GM13976 (cell line): ENCODE measurements around the gene JMJD4.

Source experiments
- DNase-seq: peaks from one replicate; pipeline ENCODE4 v3.0.0; 2012; ENCODE audit warnings: low spot score
- in situ Hi-C: fragments of 300-500 bp; cut with MboI; formaldehyde crosslinking; loops from one replicate; pipeline ENCODE4 v1.12.0; 2022; ENCODE audit warnings: low sequenced_read_pairs, mixed read lengths, inconsistent platforms; ENCODE audit not compliant: unreplicated experiment
- TF ChIP-seq, protein P1 (sequence below): IDR thresholded peaks from 2 replicates; pipeline ENCODE4 v1.5.1; 2012; ENCODE audit warnings: borderline replicate concordance, mild to moderate bottlenecking; ENCODE audit not compliant: insufficient read depth; ENCODE audit errors: extremely low read depth, missing control alignments, control extremely low read depth

JMJD4 gene

DNA sequence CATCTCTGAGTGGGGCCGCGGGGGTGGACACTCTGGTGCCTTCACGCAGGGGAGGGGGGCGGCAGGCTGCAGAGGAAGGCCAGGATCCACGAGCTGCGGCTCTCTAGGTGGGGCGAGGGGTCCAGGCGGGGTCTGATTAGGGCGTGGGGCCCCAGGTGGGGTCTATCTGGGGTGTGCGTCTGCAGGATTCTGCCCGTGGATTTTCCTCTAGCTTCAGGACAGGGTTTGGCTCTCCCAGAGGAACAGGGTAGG is 6.3 kb downstream of the JMJD4 start:
- no peak for DNase-seq
- in situ Hi-C loops, result no loop called here
- TF ChIP-seq, protein P1, sequence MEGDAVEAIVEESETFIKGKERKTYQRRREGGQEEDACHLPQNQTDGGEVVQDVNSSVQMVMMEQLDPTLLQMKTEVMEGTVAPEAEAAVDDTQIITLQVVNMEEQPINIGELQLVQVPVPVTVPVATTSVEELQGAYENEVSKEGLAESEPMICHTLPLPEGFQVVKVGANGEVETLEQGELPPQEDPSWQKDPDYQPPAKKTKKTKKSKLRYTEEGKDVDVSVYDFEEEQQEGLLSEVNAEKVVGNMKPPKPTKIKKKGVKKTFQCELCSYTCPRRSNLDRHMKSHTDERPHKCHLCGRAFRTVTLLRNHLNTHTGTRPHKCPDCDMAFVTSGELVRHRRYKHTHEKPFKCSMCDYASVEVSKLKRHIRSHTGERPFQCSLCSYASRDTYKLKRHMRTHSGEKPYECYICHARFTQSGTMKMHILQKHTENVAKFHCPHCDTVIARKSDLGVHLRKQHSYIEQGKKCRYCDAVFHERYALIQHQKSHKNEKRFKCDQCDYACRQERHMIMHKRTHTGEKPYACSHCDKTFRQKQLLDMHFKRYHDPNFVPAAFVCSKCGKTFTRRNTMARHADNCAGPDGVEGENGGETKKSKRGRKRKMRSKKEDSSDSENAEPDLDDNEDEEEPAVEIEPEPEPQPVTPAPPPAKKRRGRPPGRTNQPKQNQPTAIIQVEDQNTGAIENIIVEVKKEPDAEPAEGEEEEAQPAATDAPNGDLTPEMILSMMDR, result no peak

DNA sequence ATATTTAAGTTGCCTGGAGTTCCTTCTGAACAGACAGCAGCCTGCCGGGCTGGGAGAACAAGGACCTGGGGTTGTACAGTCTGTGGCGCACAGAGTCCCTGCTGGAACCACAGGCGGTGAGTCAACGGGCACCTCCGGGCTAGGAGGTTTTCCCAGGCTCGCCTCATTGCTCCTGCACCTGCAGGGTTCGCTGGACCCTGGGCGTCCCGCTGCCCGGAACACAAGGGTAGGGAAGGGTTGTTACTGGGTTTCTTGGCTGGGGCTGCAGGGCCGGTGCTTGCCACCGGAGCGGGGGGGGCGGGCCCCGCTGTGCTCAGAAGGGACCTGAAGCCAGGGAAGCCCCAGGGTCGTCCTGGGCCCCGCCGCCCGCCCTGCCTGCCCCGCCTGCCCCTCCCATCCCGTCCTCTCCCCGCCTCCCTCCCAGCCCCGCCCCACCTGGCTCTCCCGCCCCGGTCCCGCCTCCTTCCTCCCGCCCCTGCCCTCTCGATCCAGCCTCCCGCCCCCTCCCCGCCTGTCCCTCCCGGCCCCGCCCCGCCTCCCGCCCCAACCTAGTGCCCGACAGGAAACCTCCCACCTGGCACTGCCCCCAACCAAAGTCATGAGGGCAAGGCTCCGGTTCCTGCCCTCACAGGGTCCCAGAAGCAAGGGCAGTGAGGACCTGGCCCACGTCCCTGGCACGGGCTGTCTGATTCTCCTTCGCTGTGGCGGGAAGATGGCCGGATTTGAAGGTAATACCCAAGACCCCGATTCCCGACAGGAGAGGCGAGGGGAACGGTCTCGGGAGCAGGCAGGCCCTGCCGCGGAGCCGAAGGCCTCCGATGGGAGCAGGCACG is 6.8 kb downstream of the JMJD4 start:
- peak; percentile 93 for DNase-seq
- TF ChIP-seq, protein P1, result no peak
- in situ Hi-C loops, result no loop called here

DNA sequence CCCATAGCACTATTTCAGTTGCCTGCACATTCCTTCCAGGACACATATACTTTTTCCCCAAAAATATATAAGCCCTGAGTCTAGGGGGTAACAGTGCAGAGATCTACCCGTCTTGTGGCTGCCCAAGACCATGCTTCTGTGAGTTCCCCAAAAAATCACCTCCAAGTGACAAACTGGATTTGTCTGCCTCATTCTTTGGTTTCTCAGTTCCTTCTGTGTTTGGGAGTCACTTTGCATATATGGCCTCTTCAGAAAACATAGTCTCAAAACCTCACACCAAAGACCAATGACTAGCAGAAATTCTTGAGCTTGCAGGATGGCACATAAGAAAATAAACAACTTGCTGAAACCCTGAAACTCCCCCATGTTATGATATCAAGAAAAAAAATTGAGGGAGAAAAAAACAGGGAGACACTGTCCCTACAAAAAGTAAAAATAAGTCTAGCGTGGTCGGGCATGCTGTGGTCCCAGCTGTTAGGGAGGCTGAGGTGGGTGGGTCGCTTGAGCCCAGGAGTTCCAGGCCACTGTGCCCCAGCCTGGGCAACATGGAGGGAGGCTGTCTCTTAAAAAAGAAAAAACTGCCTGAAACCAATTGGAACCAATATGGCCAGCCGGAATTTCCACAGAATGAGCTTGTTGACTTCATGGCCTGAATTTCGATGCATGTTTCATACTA is 8.0 kb downstream of the JMJD4 start:
- TF ChIP-seq, protein P1, result no peak
- no peak for DNase-seq
- in situ Hi-C loops, result no loop called here

DNA sequence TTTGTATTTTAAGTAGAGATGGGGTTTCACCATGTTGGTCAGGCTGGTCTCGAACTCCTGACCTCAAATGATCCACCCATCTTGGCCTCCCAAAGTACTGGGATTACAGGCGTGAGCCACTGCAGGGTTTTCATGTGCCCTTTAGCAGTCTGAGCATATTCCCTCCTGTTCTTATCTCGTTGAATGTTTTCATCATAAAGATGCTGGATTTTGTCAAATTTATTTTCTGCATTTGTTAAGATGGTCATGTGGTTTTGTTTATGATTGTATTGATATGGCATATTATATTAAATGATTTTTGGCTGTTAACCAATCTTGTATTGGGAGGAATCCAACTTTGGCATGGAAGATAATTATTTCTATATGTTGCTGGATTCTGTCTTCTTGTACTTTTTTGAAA is 8.8 kb downstream of the JMJD4 start:
- TF ChIP-seq, protein P1, result no peak
- in situ Hi-C loops, result no loop called here
- DNase-seq, result no peak

DNA sequence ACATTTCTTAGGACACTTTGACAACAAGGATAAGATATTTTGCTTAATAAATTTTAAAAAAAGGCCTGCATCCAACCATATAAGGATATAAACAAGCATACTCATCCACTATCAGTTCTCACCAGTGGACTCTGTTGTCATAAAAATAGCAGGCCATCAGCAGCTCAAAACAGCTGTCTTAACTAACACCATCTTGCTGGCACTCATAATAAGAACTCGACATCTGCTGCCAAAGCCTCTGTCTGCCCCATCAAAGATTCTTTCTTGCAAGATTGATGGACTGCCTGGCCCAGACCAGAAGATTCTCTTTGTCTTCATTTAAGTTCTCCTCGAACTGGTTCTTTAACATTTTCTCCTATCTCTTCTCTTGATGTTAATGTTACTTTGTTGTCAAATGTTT is 10.1 kb downstream of the JMJD4 start:
- in situ Hi-C loops, result no loop called here
- TF ChIP-seq, protein P1, result no peak
- no peak for DNase-seq

DNA sequence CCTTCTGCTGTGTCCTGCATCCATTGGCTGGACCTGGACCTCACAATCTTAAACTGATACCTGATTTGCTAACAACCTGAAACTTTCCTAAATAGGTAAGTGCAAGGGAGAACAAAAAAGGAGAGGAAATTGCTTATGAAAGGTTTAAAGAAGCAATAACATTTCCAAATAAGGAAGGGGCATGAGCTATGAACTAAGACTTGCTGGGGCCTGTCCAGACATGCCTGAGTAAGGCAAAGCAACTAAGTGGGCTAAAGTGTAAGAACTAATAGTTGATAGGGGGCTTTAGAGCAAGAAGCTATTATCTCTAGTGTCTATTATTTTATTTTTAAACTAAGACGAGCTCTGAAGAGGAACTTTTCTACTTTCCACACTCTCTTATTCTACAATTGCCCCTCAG is 11.6 kb downstream of the JMJD4 start:
- TF ChIP-seq, protein P1, result no peak
- no peak for DNase-seq
- in situ Hi-C loops, result no loop called here
